Lower leg skin (tissue), 4 donors: ENCODE data around the gene TMEM170A. TPM values are rescaled to one million over a fixed set of nuclear protein-coding genes. Genes with fewer than 3 reads are reported as not detected.

Experiments used
- DNase-seq, 2 donors: peaks; one replicate each; pipeline ENCODE4 v3.0.0-alpha.2; 2019; ENCODE audit warnings: low spot score in 2 of 2
- H3K4me3 ChIP-seq: fragments of 200-600 bp; sonication (generic); 2 replicates; pipeline ENCODE4 v1.5.1; 2017; ENCODE audit warnings: mild to moderate bottlenecking, low read depth; ENCODE audit not compliant: poor library complexity, severe bottlenecking
- CTCF ChIP-seq, 3 donors: fragments of 450-650 bp; IDR thresholded peaks; one replicate each; pipeline ENCODE4 v1.5.1; 2016; ENCODE audit warnings: antibody characterized with exemption in 3 of 3, mild to moderate bottlenecking in 3 of 3, moderate library complexity in 2 of 3
- POLR2A ChIP-seq, 2 donors: fragments of 450-650 bp; IDR thresholded peaks; one replicate each; pipeline ENCODE4 v1.6.1; 2016 to 2017; ENCODE audit warnings: antibody characterized with exemption in 2 of 2, mild to moderate bottlenecking in 1 of 2, moderate library complexity in 1 of 2
- WGBS, 2 donors: methylation state at CpG; one replicate each; pipeline ENCODE4 v1.1.5; 2018; 5-methylcytosine and 5-hydroxymethylcytosine counted together
- intact Hi-C: fragments of 100-400 bp; cut with DNase I; formaldehyde crosslinking; loops from one replicate; pipeline ENCODE4 v1.15.0; 2023; ENCODE audit warnings: low total_unique reads
- total RNA-seq, 4 donors: library from RNA; depleted of rRNA; stranded (reverse); fragments of >200 nt; gene quantifications; one replicate each; pipeline ENCODE4 v1.1.0, GENCODE V29; 2016

The TMEM170A gene
- total RNA-seq, 4 donors from 2014 or later, result 13.6 to 15.7 (median 15.0) TPM

- H3K4me3 ChIP-seq, result no peak overlapping the region
- intact Hi-C loops, result loop anchor here (5.0 kb wide), 1 partner anchor 166 kb away; no protein-coding TSS in a partner anchor
- DNase-seq, result no peak
- TF ChIP-seq CTCF (IDR thresholded peaks at IDR 0.05) (no peak), POLR2A (IDR thresholded peaks at IDR 0.05) (no peak)
- 33 to 39% methylated on average over 3 of the region's 3 CpGs for WGBS, 2 donors
Observed at GRCh38 chr16:75402821-75403475, 61.5 kb downstream of the TMEM170A start.

GRCh38 chr16:75402159-75402820 lies 62.2 kb downstream of the TMEM170A start:
- H3K4me3 ChIP-seq, result no peak overlapping the region
- 34 to 36% methylated on average over 2 of the region's 2 CpGs for WGBS, 2 donors
- TF ChIP-seq CTCF (IDR thresholded peaks at IDR 0.05) (no peak), POLR2A (IDR thresholded peaks at IDR 0.05) (no peak)
- no peak for DNase-seq
- intact Hi-C loops, result loop anchor here (5.0 kb wide), 1 partner anchor 165 kb away; no protein-coding TSS in a partner anchor

GRCh38 chr16:75401691-75402090 lies 62.8 kb downstream of the TMEM170A start:
- no peak for DNase-seq
- H3K4me3 ChIP-seq, result no peak overlapping the region
- TF ChIP-seq POLR2A (IDR thresholded peaks at IDR 0.05) (no peak), CTCF (IDR thresholded peaks at IDR 0.05) (no peak)
- intact Hi-C loops, result loop anchor here (5.0 kb wide), 1 partner anchor 164 kb away; no protein-coding TSS in a partner anchor

- intact Hi-C loops, result no loop called here
- no peak overlapping the region for H3K4me3 ChIP-seq
- no peak for DNase-seq
- WGBS, 2 donors, result 68 to 79% methylated on average over 1 of the region's 1 CpG
- TF ChIP-seq POLR2A (IDR thresholded peaks at IDR 0.05), result no peak
Observed at GRCh38 chr16:75398333-75398732, 66.2 kb downstream of the TMEM170A start.

GRCh38 chr16:75394941-75395340 lies 69.5 kb downstream of the TMEM170A start:
- 82 to 90% methylated on average over 5 of the region's 5 CpGs for WGBS, 2 donors
- no peak overlapping the region for H3K4me3 ChIP-seq
- intact Hi-C loops, result no loop called here
- no peak for DNase-seq
- TF ChIP-seq POLR2A (IDR thresholded peaks at IDR 0.05) (no peak), CTCF (IDR thresholded peaks at IDR 0.05) (no peak)

Other genes with a start within 250 kb of the TMEM170A start
- 1 to 10 TPM in 1 of 4 donors, not detected in 3; 1.0 TPM for gene CTRB1, start 245.7 kb downstream of the TMEM170A start, total RNA-seq
- gene BCAR1, start 213.1 kb downstream of the TMEM170A start, total RNA-seq, result 10 to 100 TPM; 16.4 to 38.1 (median 28.8) TPM
- 10 to 100 TPM; 43.1 to 52.3 (median 49.5) TPM for gene CFDP1, start 31.2 kb downstream of the TMEM170A start, total RNA-seq
- under 1 TPM in 3 of 4 donors, not detected in 1; 0.11 to 0.56 (median 0.16) TPM for gene CHST6, start 30.8 kb upstream of the TMEM170A start, total RNA-seq
- gene CHST5, start 71.4 kb upstream of the TMEM170A start, total RNA-seq, result under 1 TPM in 1 of 4 donors, not detected in 3; 0.83 TPM
- gene TMEM231, start 91.6 kb upstream of the TMEM170A start, total RNA-seq, result 10 to 100 TPM in 1 of 4 donors, 1 to 10 TPM in 3; 2.6 to 12.8 (median 6.7) TPM
- 100 to 1,000 TPM; 119 to 176 (median 149) TPM for gene GABARAPL2, start 101.7 kb upstream of the TMEM170A start, total RNA-seq
- 10 to 100 TPM; 36.5 to 48.9 (median 42.1) TPM for gene ADAT1, start 158.6 kb upstream of the TMEM170A start, total RNA-seq
- gene KARS1, start 183.0 kb upstream of the TMEM170A start, total RNA-seq, result 100 to 1,000 TPM in 2 of 4 donors, 10 to 100 TPM in 2; 88.6 to 110 (median 100) TPM
- gene TERF2IP, start 183.1 kb upstream of the TMEM170A start, total RNA-seq, result 10 to 100 TPM; 72.6 to 97.2 (median 85.2) TPM
- gene CPHXL2, start 212.3 kb upstream of the TMEM170A start, total RNA-seq, result not detected
- gene DUXB, start 236.8 kb upstream of the TMEM170A start, total RNA-seq, result not detected